Retina (tissue), 1 donor: ENCODE data around the gene LYPD4.
A peak's percentile ranks its signal among the peaks of the same experiment; 100 is the strongest.
"Not testable (repeated sequence)": the region's sequence is repeated elsewhere in the genome, so short reads cannot be mapped to it uniquely, and the experiment has no call there.

Experiments
- DNase-seq: peaks from one replicate; pipeline ENCODE4 v3.0.0-alpha.2; 2016

Gene LYPD4

GRCh38 chr19:41796362-41796761, 48.1 kb downstream of the LYPD4 start, which contains the start of gene CEACAM3:
TSS of gene CEACAM3 (plus strand) at chr19:41796587. CDS start at chr19:41796678, 91 bp downstream.
- DNase-seq: no peak

- peak; percentile 42 for DNase-seq
Observed at GRCh38 chr19:41795031-41795461, 49.4 kb downstream of the LYPD4 start.

GRCh38 chr19:41793414-41793727, 51.1 kb downstream of the LYPD4 start:
- no peak for DNase-seq

- peak; percentile 28 for DNase-seq
Observed at GRCh38 chr19:41792513-41793413, 51.7 kb downstream of the LYPD4 start.

GRCh38 chr19:41789053-41789452, 55.4 kb downstream of the LYPD4 start:
- not testable (repeated sequence) for DNase-seq

- not testable (repeated sequence) for DNase-seq
Observed at GRCh38 chr19:41788518-41788917, 56.0 kb downstream of the LYPD4 start.
